Skeletal muscle cell (primary cell): ENCODE measurements around the gene ZNF783.
"Not testable (repeated sequence)": the region's sequence is repeated elsewhere in the genome, so short reads cannot be mapped to it uniquely, and the experiment has no call there.

Source experiments
- DNase-seq: peaks from one replicate; pipeline ENCODE4 v3.0.0-alpha.2; 2010; ENCODE audit warnings: low read depth
- H3K4me3 ChIP-seq: 2 replicates; pipeline ENCODE4 v1.5.1; 2011; ENCODE audit warnings: low read depth, mild to moderate bottlenecking, control low read depth, low read length, moderate library complexity

Gene ZNF783

DNA sequence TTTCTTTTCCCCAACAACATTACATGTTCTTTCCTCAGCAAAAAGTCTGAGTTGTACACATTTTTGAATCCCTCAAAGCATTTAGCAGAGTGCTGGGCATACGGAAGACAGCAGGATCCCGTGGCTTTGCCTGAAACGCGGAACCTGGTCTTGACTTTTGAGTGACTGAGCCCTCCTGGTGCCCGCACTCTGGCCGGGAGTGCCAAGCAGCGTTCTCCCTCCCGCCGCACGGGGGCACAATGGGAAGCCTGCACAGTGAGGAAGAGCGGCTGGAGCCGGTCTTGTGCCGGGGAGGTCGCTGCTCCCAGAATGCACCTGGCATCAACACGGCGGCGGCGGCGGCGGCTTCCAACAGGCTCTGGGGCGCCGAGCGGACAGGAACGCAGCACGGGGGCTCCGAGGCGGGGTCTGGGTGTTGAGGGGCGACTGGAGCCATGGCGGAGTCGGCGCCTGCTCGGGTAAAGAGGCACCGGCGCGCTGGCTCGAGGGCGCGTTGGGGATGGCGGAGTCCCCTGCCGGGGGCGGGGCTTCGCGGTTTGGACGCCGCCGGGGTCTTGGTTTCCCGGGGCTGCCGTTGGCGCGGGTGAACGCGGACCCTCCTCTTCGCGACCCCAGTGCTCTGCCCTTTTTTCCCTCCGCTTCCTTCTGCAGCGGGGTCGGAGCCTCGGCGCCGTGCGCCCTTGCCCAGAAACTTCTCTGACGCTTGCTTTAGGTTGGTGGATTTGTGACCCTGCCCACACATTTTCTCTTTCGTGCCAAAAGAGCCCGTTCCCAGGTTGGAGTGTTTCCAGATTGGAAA is 22.5 kb upstream of the ZNF783 start, which contains the start of gene ZNF212:
TSS of gene ZNF212 (plus strand) at position 307 of the 799 bp plus-strand sequence. CDS start at position 435, 128 bp downstream.
- peak within 1 kb of the TSS; percentile 85 for H3K4me3 ChIP-seq
- peak; percentile 53 for DNase-seq

DNA sequence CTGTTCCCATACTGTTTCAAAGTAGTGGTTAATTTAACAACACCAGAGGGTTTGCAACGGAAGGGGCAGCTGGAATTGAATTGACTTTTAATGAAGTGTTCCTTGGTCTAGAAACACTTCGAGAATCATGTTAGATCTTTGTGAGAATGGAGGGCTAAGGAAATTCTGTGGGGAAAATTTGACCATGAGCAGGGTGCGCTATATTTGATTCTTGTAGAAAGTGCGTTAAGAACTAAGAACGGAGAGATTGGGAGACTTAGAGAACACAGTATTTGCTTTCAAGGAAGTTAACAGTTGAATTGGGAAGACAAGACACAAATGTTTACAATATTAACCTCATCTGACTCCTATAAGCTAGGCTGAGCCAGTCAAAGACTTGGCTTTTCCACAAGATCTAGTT is 21.4 kb upstream of the ZNF783 start:
- peak overlapping the region; percentile 85 for H3K4me3 ChIP-seq

DNA sequence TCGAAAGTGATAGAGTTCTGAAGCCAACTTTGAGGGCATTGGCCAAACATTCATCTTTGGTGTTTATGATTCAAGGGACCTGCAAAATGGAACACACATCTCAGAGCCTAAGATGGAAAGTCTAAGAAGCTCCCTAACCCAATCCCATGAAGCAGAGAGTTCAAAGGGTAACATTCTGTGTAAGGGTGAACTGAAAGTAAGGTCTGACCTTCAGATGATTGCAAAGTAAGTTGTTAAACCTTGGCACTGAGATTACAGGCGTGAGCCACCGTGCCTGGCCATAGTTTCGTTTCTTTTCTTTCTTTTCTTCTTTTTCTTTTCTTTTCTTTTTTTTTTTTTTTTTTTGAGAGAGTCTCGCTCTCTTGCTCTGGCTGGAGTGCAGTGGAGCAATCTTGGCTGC is 20.3 kb upstream of the ZNF783 start:
- DNase-seq, result no peak
- H3K4me3 ChIP-seq, result no peak overlapping the region

More for the DNA sequence above, 21.4 kb upstream of the ZNF783 start:
- no peak for DNase-seq

DNA sequence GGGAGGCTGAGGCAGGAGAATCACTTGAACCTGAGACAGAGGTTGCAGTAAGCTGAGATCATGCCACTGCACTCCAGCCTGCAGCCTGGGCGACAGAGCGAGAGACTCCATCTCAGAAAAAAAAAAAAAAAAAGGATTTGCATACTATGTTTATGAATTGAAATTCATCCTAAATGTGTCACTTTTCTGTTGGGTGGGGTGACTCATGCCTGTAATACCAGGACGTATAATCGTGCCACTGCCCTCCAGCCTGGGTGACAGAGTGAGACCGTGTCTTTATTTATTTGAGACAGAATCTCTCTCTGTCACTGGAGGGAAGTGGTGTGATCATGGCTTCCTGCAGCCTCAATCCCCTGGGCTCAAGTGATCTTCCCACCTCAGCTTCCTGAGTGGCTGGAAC is 16.8 kb upstream of the ZNF783 start:
- no peak overlapping the region for H3K4me3 ChIP-seq
- no peak for DNase-seq

DNA sequence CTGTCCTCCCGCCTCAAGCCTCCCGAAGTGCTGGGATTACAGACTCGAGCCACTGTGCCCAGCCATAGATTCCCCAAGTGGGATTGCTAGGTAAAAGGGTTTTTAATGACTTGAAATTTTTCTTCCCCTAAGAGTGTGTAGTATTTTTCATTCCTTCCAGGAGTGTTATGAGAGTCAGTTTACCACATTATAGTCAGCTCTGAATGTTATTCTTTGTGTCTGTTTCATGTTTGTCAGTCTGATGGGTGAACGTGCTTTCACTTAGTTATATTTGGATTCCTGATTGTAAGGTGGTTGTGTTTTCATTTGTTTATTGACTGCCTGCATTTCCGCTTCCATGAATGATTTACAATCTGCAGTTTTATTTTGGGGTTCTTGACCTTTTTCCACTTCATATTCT is 16.3 kb upstream of the ZNF783 start:
- H3K4me3 ChIP-seq, result no peak overlapping the region
- DNase-seq, result no peak

DNA sequence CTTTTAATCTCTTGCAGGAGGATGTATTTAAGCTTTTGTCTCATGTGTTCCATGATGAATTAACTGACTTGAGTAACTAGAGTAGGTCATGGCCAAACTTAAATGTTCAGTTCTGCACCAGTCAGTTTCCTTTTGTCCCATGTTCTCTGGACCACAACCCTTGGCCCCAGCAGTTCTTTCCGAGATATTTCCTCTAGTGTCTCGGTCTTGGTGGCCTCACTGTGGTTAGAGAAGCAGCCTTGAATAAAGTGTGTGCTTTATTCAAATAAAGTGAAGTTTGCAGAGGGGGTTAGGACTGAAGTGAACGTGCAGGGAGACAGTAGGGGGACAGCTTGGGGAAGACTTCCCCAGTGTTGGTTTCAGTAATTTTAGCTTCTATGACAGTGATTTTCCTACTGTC is 13.2 kb upstream of the ZNF783 start:
- H3K4me3 ChIP-seq, result no peak overlapping the region
- no peak for DNase-seq

DNA sequence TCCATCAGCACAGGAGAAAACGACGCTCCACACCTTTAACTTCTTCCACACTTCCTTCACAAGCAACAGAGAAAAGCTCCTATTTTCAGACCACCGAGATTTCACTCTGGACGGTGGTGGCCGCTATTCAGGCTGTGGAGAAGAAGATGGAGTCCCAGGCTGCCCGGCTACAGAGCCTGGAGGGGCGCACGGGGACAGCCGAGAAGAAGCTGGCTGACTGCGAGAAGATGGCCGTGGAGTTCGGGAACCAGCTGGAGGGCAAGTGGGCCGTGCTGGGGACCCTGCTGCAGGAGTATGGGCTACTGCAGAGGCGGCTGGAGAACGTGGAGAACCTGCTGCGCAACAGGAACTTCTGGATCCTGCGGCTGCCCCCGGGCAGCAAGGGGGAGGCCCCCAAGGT is 11.8 kb upstream of the ZNF783 start:
- H3K4me3 ChIP-seq, DNase-seq: not testable (repeated sequence)

DNA sequence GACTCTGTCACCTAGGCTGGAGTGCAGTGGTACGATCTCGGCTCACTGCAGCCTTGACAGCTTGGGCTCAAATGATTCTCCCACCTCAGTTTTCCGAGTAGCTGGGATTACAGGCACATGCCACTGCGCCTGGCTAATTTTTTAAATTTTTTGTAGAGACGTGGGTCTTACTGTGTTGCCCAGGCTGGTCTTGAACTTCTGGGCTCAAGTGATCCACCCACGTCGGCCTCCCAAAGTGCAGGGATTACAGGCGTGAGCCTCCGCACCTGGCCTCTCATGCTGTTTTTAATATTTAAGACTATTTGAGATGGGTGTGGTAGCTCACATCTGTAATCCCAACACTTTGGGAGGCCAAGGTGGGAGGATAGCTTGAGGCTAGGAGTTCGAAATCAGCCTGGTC is 10.5 kb upstream of the ZNF783 start:
- not testable (repeated sequence) for DNase-seq, H3K4me3 ChIP-seq

DNA sequence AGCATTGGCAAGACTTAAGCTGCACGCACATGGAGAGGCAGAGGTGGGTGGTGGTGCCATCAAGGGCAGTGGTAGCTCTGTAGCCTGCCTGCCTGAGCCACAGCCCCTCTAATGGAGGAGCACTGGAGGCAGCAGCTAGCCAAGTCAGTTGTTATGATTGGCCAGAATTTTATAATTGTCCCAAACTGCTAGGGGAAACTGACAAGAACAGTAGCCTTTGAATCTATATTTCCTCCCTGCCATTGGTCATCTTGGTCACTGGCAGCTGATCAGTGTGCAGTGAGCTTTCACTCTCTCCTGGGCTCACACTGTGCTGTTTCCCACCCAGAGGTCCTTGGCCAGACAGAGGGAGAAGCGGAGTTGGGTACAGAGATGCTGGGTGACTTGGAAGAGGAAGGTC is 9.6 kb upstream of the ZNF783 start:
- DNase-seq, result no peak
- H3K4me3 ChIP-seq, result no peak overlapping the region

DNA sequence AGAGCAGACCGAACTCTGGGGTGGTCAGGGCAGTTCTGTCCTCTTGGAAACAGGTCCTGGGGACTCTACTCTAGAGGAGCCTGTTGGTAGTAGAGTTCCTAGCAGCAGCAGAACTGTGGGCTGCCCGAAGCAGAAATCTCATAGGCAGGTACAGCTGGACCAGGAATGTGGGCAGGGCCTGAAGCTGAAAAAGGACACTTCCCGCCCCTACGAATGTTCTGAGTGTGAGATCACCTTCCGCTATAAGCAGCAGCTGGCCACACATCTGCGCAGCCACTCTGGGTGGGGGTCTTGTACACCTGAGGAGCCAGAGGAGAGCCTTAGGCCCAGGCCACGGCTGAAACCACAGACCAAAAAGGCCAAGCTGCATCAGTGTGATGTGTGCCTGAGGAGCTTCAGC is 8.3 kb upstream of the ZNF783 start:
- H3K4me3 ChIP-seq, result no peak overlapping the region
- DNase-seq, result no peak

DNA sequence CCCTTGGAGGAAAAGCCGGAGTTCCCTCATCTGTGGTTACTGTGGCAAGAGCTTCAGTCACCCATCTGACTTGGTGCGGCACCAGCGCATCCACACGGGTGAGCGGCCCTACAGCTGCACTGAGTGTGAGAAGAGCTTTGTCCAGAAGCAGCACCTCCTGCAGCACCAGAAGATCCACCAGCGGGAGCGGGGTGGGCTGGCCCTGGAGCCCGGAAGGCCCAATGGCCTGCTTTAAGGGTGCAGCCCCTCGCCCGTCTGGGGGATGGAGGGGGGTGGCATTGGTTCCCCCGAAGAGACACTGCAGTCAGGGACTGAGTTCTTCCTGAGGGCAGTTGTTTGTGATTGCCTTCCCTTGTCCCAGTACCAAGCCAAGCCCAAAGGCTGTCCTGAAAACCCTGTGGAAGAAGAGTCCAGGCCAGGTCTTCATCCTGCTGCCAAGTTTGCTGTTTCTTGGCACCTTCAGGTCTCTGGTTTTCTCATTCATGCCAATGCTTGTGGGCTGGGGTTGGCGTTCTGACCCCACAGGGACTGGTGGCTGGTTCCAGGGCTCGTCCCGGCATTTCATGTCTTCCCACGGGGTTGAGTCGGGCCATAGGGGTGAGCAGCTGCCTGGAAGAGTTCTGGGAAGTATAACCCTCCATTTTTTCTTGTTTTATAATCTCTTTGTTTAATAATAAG is 7.7 kb upstream of the ZNF783 start:
- H3K4me3 ChIP-seq, result no peak overlapping the region
- no peak for DNase-seq

DNA sequence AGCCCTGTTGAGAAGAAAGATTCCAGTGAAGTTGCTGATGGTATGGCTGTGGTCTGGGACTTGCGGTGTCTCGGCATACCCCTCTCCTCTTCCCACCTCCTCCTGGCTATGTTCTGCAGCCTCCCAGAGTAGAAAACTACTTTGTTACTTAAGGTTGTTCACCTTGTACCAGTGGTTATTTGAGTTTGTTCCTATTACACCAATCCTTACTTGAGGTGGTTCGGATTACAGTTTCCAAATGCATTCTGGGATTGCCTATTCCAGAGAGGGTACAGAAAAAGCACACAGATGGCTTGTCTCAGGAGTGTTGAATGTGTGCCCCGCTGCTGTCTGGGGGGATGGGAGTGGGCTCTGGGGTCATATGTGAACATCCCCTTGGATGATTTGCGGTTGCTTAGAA is 6.8 kb upstream of the ZNF783 start:
- no peak overlapping the region for H3K4me3 ChIP-seq
- no peak for DNase-seq

DNA sequence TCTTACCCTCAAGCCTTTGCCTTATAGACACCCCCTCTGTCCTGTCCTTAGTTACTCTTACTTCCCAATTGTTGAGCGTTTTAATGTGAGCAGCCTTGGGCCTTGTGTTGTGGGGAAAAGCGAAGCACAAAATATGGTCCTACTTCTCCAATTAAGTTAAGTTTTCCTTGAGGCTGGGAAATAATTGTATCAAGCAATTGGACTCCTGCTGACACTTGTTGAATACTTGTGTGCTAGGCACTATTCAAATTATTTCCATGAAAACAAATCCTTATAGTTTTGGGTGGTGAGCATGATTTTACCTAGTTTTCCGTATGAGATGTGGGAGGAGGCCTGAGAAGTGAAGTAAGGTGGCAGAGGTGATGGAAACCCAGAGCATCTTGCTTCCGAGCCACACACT is 5.4 kb upstream of the ZNF783 start:
- no peak overlapping the region for H3K4me3 ChIP-seq
- DNase-seq, result no peak

DNA sequence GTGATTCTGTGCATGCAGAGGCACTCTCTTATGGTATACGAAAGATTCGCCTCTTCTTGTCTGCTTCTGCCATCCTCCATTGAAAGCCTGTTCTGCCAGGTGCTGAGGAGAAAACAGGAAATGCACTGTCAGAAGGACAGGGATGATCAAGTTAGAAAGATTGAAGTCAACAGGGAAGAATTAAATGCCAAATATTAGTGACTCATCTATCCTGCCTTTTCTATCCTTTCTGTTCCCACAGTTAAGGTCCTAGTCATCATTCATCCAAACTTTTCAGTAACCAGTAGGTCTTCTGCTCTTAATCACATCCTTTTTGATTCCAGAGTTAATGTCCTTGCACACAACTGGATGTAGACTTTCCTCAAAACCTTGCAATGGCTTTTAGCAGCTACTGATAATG is 4.8 kb upstream of the ZNF783 start:
- peak; percentile 3 for DNase-seq

DNA sequence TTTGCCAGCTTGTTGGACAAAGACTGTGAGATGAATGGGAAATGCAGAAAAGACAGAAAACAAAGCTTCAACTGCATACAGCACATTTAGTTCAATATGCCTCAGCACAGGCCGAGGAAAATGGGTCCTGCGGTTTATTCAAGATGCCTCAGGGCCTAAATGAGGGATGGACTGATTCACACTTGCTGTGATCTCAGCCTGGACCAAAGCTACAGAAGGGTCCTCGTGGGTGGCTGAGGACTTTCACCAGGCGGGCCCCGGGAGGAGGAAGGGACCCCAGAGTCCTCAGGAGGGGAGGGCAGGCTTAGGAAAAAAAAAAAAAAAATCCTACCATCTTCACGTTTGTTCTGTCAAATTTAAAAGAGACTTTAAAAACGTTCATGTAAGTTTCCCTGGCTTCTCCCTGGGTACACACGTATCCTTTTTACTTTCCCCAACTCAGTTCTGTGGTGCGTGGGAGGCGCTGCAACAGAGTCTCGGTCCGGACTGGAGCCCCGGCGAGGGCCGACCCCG is 624 bp upstream of the ZNF783 start:
- DNase-seq, result no peak
- H3K4me3 ChIP-seq, result peak overlapping the region; percentile 60

More for the DNA sequence above, 4.8 kb upstream of the ZNF783 start:
- no peak overlapping the region for H3K4me3 ChIP-seq

DNA sequence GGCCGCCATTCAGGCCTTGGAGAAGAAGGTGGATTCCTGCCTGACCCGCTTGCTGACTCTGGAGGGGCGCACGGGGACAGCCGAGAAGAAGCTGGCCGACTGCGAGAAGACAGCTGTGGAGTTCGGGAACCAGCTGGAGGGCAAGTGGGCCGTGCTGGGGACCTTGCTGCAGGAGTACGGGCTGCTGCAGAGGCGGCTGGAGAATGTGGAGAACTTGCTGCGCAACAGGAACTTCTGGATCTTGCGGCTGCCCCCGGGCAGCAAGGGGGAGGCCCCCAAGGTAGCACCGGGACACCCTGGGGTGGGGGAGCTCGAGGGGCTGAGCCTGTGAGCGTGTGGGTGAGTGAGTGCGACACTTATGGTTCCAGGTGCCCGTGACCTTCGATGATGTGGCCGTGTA is 4.5 kb downstream of the ZNF783 start:
- H3K4me3 ChIP-seq, result no peak overlapping the region
- no peak for DNase-seq

DNA sequence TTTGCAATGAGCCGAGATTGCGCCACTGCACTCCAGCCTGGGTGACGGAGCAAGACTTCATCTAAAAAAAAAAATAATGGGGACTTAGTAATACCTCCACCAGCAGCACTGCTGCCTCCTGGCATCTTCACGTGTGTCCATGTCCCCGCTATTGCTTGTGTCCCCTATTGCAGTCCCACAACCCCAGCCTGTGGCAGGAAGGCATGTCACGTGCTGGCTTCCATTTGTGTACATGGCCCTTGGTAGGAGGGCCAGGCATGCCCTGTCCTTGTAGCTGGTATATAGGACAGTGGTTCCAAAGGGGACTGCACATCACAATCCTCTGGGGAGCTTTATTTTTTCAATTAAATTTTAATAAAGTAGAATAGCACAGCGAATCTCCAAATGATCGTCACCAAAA is 5.7 kb downstream of the ZNF783 start:
- no peak for DNase-seq
- H3K4me3 ChIP-seq, result no peak overlapping the region

DNA sequence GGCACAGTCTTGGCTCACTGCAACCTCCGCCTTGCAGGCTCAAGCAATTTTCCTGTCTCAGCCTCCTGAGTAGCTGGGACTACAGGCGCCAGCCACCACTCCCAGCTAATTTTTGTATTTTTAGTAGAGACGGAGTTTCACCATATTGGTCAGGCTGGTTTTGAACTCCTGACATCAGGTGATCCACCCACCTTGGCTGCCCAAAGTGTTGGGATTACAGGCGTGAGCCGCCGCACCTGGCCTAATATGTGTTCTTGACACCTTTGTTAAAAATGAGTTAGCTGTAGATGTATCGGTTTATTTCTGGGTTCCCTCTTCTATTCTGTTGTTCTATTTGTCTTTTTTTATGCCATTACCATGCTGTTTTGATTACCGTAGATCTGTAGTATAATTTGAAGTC is 12.4 kb downstream of the ZNF783 start:
- H3K4me3 ChIP-seq, DNase-seq: not testable (repeated sequence)

DNA sequence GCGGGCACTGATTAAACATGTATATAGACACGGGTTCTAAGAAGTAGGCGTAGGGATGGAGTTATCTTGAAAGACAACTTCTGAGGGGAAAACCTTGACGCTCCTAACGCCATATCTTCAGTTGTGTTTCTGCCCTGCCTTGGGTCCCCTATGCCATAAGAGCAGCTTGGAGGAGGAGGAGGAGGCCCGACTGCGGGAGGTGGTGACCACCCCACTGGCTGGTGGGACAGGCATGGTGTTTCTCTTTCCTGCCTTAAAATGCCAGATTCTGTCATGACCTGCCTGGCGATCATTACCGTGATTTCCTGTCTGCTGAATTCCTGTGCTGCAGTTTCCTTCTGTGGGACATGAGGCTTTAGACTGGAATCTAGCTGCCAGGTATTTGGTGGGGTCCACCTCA is 15.9 kb downstream of the ZNF783 start:
- no peak overlapping the region for H3K4me3 ChIP-seq
- no peak for DNase-seq

DNA sequence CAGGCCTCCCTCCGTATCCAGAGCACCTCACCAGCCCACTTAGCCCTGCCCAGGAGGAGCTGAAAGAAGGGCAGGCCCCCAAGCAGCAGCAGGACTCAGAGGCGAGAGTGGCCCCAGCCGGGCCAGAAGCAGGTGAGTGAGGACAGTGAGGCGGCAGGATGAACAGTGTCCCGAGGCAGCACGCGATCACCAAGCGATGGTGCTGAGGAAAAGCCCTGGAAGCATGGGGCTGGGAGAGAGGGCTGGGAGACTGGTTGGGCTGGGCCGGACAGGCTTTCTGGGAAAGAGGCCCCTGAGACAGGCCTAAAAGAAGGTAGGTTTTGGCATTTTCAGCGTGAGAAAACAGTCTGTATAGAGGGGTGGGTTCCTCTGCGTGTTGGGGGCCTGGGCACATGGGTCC is 16.4 kb downstream of the ZNF783 start:
- DNase-seq, result no peak

More for the DNA sequence above, 16.4 kb downstream of the ZNF783 start:
- no peak overlapping the region for H3K4me3 ChIP-seq
